GM12878 (cell line): ENCODE data around the gene SH2D6. TPM values are rescaled to one million over a fixed set of nuclear protein-coding genes. Genes with fewer than 3 reads are reported as not detected.

Source experiments
- ASH2L ChIP-seq: fragments of 300-600, 200-600 bp; sonication (generic); IDR thresholded peaks from 2 replicates; pipeline ENCODE4 v1.6.1; 2017; ENCODE audit warnings: low read depth, mild to moderate bottlenecking, borderline replicate concordance
- ETV6 ChIP-seq, 2 experiments: fragments of 450-650 bp in 1 of 2; IDR thresholded peaks in 1 of 2; conservative IDR thresholded peaks in 1 of 2; 2 replicates each; pipeline ENCODE4 v1.6.1; 2014; ENCODE audit warnings: antibody characterized with exemption in 1 of 2, borderline replicate concordance in 1 of 2, low read depth in 1 of 2, mild to moderate bottlenecking in 1 of 2, moderate library complexity in 1 of 2
- GABPA ChIP-seq: IDR thresholded peaks from 2 replicates; pipeline ENCODE4 v1.6.1; 2014; ENCODE audit warnings: antibody characterized with exemption, low read depth, mild to moderate bottlenecking, inconsistent platforms
- GATAD2B ChIP-seq: fragments of 450-650 bp; conservative IDR thresholded peaks from 2 replicates; pipeline ENCODE4 v1.6.1; 2017; ENCODE audit warnings: low read depth, mild to moderate bottlenecking, moderate library complexity
- HDAC2 ChIP-seq: fragments of 200-600 bp; sonication (generic); IDR thresholded peaks from 2 replicates; pipeline ENCODE4 v1.6.1; 2017
- JUND ChIP-seq: IDR thresholded peaks from 2 replicates; pipeline ENCODE4 v1.6.1; 2012; ENCODE audit warnings: low read depth, mild to moderate bottlenecking, low read length, improper control_type of control experiment, moderate library complexity
- KAT2A ChIP-seq: conservative IDR thresholded peaks from 2 replicates; pipeline ENCODE4 v1.6.1; 2011; ENCODE audit warnings: low read depth, low read length; ENCODE audit not compliant: control insufficient read depth
- KDM1A ChIP-seq: fragments of 200-600 bp; sonication (generic); IDR thresholded peaks from 2 replicates; pipeline ENCODE4 v1.6.1; 2016; ENCODE audit warnings: borderline replicate concordance
- NR2F1 ChIP-seq: fragments of 450-650 bp; conservative IDR thresholded peaks from 2 replicates; pipeline ENCODE4 v1.6.1; 2017; ENCODE audit warnings: mild to moderate bottlenecking
- POLR2AphosphoS5 ChIP-seq: IDR thresholded peaks from 2 replicates; pipeline ENCODE4 v1.6.1; 2011; ENCODE audit warnings: mild to moderate bottlenecking, low read length, inconsistent platforms
- RUNX3 ChIP-seq: IDR thresholded peaks from 2 replicates; pipeline ENCODE4 v1.6.1; 2012; ENCODE audit warnings: low read length, inconsistent platforms
- SMC3 ChIP-seq: IDR thresholded peaks from 2 replicates; pipeline ENCODE4 v1.6.1; 2011; ENCODE audit warnings: low read length, improper control_type of control experiment, borderline replicate concordance
- STAT1 ChIP-seq: fragments of 450-650 bp; conservative IDR thresholded peaks from 2 replicates; pipeline ENCODE4 v1.6.1; 2014; ENCODE audit warnings: antibody characterized with exemption, mild to moderate bottlenecking
- STAT3 ChIP-seq: IDR thresholded peaks from 2 replicates; pipeline ENCODE4 v1.6.1; 2011; ENCODE audit warnings: low read depth, low read length, improper control_type of control experiment
- SUPT20H ChIP-seq: IDR thresholded peaks from 2 replicates; pipeline ENCODE4 v1.6.1; 2011; ENCODE audit warnings: low read depth, mild to moderate bottlenecking, low read length, moderate library complexity, borderline replicate concordance; ENCODE audit not compliant: control insufficient read depth
- polyA plus RNA-seq, 11 experiments: library from polyadenylated mRNA; depleted of rRNA in 4 of 11; unstranded in 6 of 11; stranded (reverse) in 5 of 11; fragments of >200 nt; fragmentation: Nextera tagmentation in 4 of 11; fragmentation: Illumina TruSeq in 1 of 11; extraction: Ambion mirVana in 4 of 11; extraction: Trizol in 1 of 11; gene quantifications; 1 replicate in 1 of 11; 2 replicates in 10 of 11; pipeline versions ENCODE4 v1.2.1 to v1.2.3, GENCODE V29; 2011 to 2016; ENCODE audit warnings: inconsistent platforms in 2 of 11, missing spikeins in 2 of 11, low read depth in 1 of 11
- total RNA-seq, 4 experiments: library from RNA; depleted of rRNA in 3 of 4; stranded (reverse); fragments of >200 nt in 3 of 4; fragmentation: Illumina TruSeq in 1 of 4; extraction: Trizol in 1 of 4; gene quantifications; 2 replicates each; pipeline versions ENCODE4 v1.2.1 to v1.2.3, GENCODE V29; 2013 to 2021
- TF ChIP-seq, protein P1 (sequence below): fragments of 450-650 bp; IDR thresholded peaks from 2 replicates; pipeline ENCODE4 v1.6.1; 2017; ENCODE audit warnings: antibody characterized with exemption, mild to moderate bottlenecking, moderate library complexity
- TF ChIP-seq, protein P2 (sequence below): fragments of 450-650 bp; IDR thresholded peaks from 2 replicates; pipeline ENCODE4 v1.6.1; 2017; ENCODE audit warnings: mild to moderate bottlenecking, moderate library complexity
- TF ChIP-seq, protein P3 (sequence below): fragments of 450-650 bp; IDR thresholded peaks from 2 replicates; pipeline ENCODE4 v1.6.1; 2018; ENCODE audit warnings: borderline replicate concordance, mild to moderate bottlenecking; ENCODE audit not compliant: partially characterized antibody
- TF ChIP-seq, protein P4 (sequence below): IDR thresholded peaks from 2 replicates; pipeline ENCODE4 v1.6.1; 2011; ENCODE audit warnings: mild to moderate bottlenecking, low read depth, low read length, moderate library complexity; ENCODE audit not compliant: insufficient replicate concordance

The SH2D6 gene
- total and polyA plus RNA-seq, 10 of the 15 experiments (the other 5 are each of a cell fraction or from before 2014, with no cell fraction given) = 0.23 to 0.59 (median 0.34) TPM; not detected in 6

DNA sequence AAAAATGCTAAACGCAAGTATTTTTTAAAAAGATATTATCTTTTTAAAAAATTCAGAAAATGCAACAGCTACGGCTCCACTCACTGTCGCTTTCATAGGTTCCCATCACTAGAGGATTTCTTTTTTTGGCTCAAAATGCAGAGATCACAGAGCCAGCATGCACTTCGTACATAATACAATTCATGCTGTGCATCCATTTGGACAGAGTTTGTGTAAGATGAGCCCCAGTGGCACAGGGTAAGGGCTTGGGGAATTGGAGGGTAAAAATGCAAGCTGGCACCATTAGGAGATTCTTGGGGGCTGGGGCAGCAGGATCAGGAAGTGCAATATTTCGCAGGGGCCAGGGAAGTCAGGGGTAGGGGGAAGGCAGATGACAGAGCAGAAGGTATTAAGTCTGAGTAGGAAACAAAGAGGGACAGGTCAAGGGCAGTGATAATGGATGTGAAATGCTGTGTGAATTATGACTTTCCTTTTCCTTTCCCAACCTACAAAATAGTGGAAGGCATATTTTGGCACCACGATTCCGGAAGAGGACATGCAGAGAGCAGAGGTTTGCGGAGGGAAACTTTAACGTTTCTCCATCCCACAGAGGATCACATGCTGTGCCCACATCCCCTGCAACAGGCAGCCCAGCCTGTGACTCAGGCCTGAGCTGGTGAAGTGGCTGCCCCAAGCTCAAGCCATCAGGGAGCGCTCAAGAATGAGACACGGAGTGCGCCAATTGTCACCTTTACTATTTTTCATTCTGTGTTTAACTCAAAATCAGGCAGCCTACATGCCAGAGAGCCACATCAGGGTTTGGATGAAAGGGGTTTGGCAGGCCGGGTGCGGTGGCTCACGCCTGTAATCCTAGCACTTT is 13.1 kb upstream of the SH2D6 start (continued):
- TF ChIP-seq, protein P1, sequence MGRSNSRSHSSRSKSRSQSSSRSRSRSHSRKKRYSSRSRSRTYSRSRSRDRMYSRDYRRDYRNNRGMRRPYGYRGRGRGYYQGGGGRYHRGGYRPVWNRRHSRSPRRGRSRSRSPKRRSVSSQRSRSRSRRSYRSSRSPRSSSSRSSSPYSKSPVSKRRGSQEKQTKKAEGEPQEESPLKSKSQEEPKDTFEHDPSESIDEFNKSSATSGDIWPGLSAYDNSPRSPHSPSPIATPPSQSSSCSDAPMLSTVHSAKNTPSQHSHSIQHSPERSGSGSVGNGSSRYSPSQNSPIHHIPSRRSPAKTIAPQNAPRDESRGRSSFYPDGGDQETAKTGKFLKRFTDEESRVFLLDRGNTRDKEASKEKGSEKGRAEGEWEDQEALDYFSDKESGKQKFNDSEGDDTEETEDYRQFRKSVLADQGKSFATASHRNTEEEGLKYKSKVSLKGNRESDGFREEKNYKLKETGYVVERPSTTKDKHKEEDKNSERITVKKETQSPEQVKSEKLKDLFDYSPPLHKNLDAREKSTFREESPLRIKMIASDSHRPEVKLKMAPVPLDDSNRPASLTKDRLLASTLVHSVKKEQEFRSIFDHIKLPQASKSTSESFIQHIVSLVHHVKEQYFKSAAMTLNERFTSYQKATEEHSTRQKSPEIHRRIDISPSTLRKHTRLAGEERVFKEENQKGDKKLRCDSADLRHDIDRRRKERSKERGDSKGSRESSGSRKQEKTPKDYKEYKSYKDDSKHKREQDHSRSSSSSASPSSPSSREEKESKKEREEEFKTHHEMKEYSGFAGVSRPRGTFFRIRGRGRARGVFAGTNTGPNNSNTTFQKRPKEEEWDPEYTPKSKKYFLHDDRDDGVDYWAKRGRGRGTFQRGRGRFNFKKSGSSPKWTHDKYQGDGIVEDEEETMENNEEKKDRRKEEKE = no peak
- TF ChIP-seq STAT1 (no peak), HDAC2 (no peak), GATAD2B (no peak), KDM1A (no peak), GABPA (no peak), ASH2L (no peak), ETV6 (conservative IDR thresholded peaks at IDR 0.05 in 1 of 2, IDR thresholded peaks at IDR 0.05 in 1 of 2; ENCODE audit: borderline replicate concordance in 1 of 2, low read depth in 1 of 2) (no peak), KAT2A (no peak), JUND (no peak), STAT3 (no peak), NR2F1 (no peak), SUPT20H (no peak), RUNX3 (peak; percentile 20; the same call in 1 of the 2 replicates), POLR2AphosphoS5 (no peak), SMC3 (no peak)
- TF ChIP-seq, protein P2, sequence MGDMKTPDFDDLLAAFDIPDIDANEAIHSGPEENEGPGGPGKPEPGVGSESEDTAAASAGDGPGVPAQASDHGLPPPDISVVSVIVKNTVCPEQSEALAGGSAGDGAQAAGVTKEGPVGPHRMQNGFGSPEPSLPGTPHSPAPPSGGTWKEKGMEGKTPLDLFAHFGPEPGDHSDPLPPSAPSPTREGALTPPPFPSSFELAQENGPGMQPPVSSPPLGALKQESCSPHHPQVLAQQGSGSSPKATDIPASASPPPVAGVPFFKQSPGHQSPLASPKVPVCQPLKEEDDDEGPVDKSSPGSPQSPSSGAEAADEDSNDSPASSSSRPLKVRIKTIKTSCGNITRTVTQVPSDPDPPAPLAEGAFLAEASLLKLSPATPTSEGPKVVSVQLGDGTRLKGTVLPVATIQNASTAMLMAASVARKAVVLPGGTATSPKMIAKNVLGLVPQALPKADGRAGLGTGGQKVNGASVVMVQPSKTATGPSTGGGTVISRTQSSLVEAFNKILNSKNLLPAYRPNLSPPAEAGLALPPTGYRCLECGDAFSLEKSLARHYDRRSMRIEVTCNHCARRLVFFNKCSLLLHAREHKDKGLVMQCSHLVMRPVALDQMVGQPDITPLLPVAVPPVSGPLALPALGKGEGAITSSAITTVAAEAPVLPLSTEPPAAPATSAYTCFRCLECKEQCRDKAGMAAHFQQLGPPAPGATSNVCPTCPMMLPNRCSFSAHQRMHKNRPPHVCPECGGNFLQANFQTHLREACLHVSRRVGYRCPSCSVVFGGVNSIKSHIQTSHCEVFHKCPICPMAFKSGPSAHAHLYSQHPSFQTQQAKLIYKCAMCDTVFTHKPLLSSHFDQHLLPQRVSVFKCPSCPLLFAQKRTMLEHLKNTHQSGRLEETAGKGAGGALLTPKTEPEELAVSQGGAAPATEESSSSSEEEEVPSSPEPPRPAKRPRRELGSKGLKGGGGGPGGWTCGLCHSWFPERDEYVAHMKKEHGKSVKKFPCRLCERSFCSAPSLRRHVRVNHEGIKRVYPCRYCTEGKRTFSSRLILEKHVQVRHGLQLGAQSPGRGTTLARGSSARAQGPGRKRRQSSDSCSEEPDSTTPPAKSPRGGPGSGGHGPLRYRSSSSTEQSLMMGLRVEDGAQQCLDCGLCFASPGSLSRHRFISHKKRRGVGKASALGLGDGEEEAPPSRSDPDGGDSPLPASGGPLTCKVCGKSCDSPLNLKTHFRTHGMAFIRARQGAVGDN = 0 out of 2 replicates have a peak, but pooled peaks have one; percentile 32
- TF ChIP-seq, protein P3, sequence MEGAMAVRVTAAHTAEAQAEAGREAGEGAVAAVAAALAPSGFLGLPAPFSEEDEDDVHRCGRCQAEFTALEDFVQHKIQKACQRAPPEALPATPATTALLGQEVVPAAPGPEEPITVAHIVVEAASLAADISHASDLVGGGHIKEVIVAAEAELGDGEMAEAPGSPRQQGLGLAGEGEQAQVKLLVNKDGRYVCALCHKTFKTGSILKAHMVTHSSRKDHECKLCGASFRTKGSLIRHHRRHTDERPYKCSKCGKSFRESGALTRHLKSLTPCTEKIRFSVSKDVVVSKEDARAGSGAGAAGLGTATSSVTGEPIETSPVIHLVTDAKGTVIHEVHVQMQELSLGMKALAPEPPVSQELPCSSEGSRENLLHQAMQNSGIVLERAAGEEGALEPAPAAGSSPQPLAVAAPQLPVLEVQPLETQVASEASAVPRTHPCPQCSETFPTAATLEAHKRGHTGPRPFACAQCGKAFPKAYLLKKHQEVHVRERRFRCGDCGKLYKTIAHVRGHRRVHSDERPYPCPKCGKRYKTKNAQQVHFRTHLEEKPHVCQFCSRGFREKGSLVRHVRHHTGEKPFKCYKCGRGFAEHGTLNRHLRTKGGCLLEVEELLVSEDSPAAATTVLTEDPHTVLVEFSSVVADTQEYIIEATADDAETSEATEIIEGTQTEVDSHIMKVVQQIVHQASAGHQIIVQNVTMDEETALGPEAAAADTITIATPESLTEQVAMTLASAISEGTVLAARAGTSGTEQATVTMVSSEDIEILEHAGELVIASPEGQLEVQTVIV = peak; percentile 19
- TF ChIP-seq, protein P4, sequence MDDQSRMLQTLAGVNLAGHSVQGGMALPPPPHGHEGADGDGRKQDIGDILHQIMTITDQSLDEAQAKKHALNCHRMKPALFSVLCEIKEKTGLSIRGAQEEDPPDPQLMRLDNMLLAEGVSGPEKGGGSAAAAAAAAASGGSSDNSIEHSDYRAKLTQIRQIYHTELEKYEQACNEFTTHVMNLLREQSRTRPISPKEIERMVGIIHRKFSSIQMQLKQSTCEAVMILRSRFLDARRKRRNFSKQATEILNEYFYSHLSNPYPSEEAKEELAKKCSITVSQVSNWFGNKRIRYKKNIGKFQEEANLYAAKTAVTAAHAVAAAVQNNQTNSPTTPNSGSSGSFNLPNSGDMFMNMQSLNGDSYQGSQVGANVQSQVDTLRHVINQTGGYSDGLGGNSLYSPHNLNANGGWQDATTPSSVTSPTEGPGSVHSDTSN = no peak
